Brain microvascular endothelial cell (primary cell): ENCODE results near the gene TXNDC17.
"Not testable (repeated sequence)": the region's sequence is repeated elsewhere in the genome, so short reads cannot be mapped to it uniquely, and the experiment has no call there.

Source experiments
- DNase-seq: peaks from one replicate; pipeline ENCODE4 v3.0.0-alpha.2; 2020
- H3K27ac ChIP-seq: fragments of 250-450 bp; sonication (Bioruptor Pico); 2 replicates; pipeline ENCODE4 v1.5.1; 2020; ENCODE audit warnings: mild to moderate bottlenecking, moderate library complexity
- H3K27me3 ChIP-seq: fragments of 250-450 bp; sonication (Bioruptor Pico); replicated peaks from 2 replicates; pipeline ENCODE4 v1.5.1; 2020; ENCODE audit warnings: mild to moderate bottlenecking
- H3K36me3 ChIP-seq: fragments of 250-450 bp; sonication (Bioruptor Pico); replicated peaks from 2 replicates; pipeline ENCODE4 v1.5.1; 2020; ENCODE audit warnings: mild to moderate bottlenecking
- H3K4me3 ChIP-seq: 2 replicates; pipeline ENCODE4 v1.5.1; 2011; ENCODE audit warnings: low read depth, mild to moderate bottlenecking, control low read depth, low read length, moderate library complexity
- CTCF ChIP-seq: IDR thresholded peaks from 2 replicates; pipeline ENCODE4 v1.5.1; 2011; ENCODE audit warnings: low read depth, mild to moderate bottlenecking, moderate library complexity, low read length, control low read depth, inconsistent platforms; ENCODE audit errors: missing control alignments
- in situ Hi-C: cut with HindIII; loops from 2 replicates; pipeline ENCODE4 v1.10.0; 2017; ENCODE audit warnings: low sequenced_read_pairs, low pct_ligation_motif_present

TXNDC17 gene

GRCh38 chr17:6643451-6644125, 2.7 kb downstream of the TXNDC17 start:
- Histone ChIP-seq H3K27ac (no peak overlapping the region), H3K36me3 (peaks cover 3% of the 10 kb centered on the region), H3K27me3 (no peaks in the 10 kb centered on the region), H3K4me3 (no peak overlapping the region)
- DNase-seq: peak; percentile 58
- TF ChIP-seq CTCF: no peak
- in situ Hi-C loops: no loop called here

DNA sequence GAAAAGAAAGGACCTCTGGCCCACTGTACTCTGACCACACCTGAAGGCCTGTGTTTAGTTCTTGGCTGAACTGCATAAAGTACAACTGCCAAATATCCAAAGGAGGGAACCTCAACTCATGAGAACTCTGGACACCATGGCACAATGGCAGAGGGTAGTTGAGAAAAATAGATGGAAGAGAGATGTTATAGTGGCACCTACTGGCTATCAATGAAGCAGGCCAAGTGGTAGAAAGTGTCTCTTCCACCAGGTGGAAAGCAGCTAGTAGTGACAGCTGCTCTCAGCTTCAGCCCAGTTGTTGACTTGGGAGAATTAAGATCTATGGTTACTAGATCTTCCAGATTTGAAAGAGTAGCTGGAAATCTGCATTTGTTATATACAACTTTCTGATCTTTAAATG, 7.3 kb downstream of the TXNDC17 start:
- no peak for DNase-seq
- H3K27me3 ChIP-seq: no peaks in the 10 kb centered on the region
- in situ Hi-C loops: no loop called here
- H3K27ac ChIP-seq: no peak overlapping the region
- peaks cover 1% of the 10 kb centered on the region for H3K36me3 ChIP-seq
- TF ChIP-seq CTCF: peak; percentile 53
- H3K4me3 ChIP-seq: no peak overlapping the region

- in situ Hi-C loops: no loop called here
- H3K36me3 ChIP-seq: no peaks in the 10 kb centered on the region
- peak within 1 kb of the TSS; percentile 87 for H3K27ac ChIP-seq
- peaks cover 10% of the 10 kb centered on the region for H3K27me3 ChIP-seq
- peak within 1 kb of the TSS; percentile 71 for H3K4me3 ChIP-seq
- DNase-seq: peak; percentile 91
- TF ChIP-seq CTCF: no peak
Measured at GRCh38 chr17:6651354-6651918, 10.6 kb downstream of the TXNDC17 start, which contains the start of the genes C17orf100 and MED31. Gene C17orf100, plus strand, starts transcription at chr17:6651762. Its CDS starts 152 bp downstream, at chr17:6651914. Gene MED31, minus strand, starts transcription at chr17:6651605. Its CDS starts 77 bp downstream, at chr17:6651528.

DNA sequence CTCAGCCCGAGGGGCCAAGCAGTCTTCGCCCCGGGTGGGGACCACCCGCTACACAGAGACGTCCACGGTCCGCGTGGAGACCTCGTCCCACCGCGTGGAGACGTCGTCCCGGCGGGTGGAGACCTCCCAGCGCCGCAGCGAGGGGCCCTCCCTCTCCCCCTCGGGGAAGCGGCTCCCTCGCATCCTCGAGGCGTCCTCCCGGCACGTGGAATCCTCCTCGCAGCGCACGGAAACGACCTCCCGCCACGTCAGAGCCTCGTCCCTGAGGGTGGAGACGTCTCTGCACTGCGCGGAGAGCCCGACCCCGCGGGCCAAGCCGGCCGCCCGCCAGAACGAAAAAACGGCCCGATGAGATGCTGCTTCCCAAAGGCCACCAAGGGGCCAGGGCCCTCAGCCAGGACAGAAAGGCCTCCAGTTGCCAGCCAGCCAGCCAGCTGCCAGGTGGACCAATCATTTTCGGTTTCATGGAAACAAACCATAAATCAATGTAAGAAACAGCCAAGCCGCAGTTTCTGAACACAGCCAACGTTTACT, 11.1 kb downstream of the TXNDC17 start:
- no peak for TF ChIP-seq CTCF
- Histone ChIP-seq H3K27me3 (peaks cover 10% of the 10 kb centered on the region), H3K36me3 (no peaks in the 10 kb centered on the region), H3K27ac (peak overlapping the region; percentile 87), H3K4me3 (peak overlapping the region; percentile 71)
- DNase-seq: no peak
- in situ Hi-C loops: no loop called here

DNA sequence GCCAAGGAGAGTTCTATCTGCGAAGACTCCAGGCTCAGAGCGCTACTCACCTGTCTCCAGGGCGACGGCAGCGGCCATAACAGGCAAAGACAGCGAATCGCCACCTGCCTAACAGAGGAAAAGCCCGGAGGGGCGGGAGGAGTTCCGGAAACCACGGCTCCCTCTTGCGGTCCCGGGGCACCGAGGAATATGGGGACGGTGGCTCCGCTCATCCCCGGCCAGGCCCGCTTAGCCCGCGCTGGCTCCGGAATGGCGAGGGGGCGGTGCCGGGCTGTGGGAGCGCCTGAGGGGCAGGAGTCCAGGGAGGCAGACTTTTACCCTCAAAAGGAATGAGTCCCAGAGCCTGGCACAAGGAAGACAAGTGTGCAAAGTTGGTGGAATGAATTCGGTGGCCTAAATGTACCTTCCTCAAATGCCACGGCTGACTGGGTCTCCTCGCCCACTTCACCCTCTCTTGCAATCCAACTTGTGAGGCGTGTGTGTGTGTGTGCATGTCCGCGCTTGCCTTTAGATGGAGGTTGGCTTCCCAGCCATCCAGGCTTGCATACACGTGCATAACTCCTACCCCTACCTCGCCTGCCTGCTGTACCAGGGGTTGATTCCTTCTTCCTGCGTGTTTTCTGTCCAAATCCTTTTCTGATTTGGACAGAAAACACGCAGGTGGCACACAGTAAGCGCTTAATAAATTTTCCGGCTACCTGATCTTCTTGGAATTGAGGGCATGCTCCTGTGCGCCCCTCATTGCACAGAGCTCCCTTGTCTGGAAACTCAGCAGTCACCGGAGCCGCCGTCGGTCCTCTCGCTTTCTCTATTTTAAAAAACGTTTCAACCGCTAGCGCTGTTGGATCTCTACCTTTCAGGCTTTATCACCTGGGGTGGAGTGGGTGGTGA, 14.2 kb downstream of the TXNDC17 start:
- in situ Hi-C loops: no loop called here
- Histone ChIP-seq H3K36me3 (no peaks in the 10 kb centered on the region), H3K27me3 (peaks cover 16% of the 10 kb centered on the region), H3K27ac (no peak overlapping the region), H3K4me3 (no peak overlapping the region)
- no peak for DNase-seq
- TF ChIP-seq CTCF: peak; percentile 38

DNA sequence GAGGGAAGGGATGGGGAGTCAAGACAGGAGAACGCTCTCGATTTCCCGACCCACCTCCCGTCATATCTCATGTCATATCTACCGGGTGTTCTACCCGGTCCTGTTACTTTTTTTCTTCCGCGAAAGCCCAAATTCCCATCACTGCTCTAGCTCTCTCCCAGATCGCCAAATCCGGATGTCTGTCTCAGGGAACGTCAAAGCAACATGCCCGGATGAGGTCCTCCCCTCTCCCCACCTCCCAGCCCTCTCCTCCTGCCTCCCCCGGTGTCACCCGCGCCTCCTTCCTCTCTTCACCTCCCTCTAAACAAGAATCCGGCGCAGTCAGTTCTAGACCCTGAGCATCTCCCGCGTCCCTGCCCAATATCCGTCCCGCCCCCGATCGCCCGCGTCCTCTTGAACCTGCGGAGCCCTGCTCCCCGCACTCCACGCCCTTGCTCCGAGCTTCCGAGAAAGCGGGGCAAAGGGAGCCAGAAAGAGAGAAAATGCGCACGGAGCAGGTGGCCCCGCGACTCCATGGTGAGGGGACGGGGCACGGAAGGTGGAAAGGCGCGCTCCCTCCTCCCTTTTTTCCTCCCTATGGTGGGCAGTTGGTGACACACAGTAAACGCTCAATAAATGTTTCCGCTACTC, 15.0 kb downstream of the TXNDC17 start:
- in situ Hi-C loops: not testable (repeated sequence)

GRCh38 chr17:6656797-6657632, 16.2 kb downstream of the TXNDC17 start:
- in situ Hi-C loops, H3K27ac ChIP-seq, H3K4me3 ChIP-seq, DNase-seq, H3K36me3 ChIP-seq: not testable (repeated sequence)
- H3K27me3 ChIP-seq: peaks cover 16% of the 10 kb centered on the region

More for the DNA sequence above, 15.0 kb downstream of the TXNDC17 start:
- not testable (repeated sequence) for H3K4me3 ChIP-seq, H3K36me3 ChIP-seq, H3K27ac ChIP-seq, DNase-seq
- H3K27me3 ChIP-seq: peaks cover 16% of the 10 kb centered on the region
